ENCODE results near the gene PTPRN2.

The PTPRN2 gene

DNA sequence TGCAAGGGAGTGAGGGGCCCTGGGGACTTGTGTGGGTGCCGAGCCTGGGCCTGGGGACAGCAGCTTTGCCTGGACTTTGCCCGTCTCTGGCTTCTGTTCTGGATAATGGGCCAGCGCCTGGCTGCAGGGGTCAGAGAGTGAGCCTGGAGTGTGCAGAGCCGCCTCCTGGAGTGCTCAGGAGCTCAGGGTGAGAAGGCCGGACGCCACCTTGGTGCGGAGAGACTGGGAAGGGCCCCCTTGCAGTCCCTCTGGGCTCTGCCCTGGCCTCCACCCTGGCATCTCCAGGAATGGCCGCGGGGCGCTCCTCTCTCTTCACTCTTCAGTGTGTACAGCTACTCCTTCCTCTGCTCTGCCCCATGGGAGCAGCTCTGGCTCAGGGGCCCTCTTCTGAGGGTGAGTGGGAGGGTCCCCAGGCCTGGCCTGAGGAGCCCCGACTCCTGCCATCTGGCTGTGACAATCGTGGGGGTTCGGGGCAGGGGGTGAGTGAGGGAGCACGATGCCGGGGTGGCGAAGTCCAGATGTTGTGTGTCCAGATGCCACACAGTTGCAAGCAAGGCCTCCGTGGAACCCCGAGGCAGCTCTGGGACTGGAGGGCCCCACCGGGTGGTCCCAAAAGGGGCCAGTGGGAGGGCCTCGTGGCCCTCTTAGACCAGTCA lies 1063.7 kb downstream of the PTPRN2 start:
- Histone ChIP-seq H3K9me3 (ENCODE audit: control insufficient read depth, low read length) (no peaks in the 10 kb centered on the region), H3K9ac (no peak overlapping the region), H3K36me3 (ENCODE audit: control insufficient read depth, insufficient read depth, low read length) (no peaks in the 10 kb centered on the region), H3K4me2 (ENCODE audit: low read length) (no peak overlapping the region), H3K79me2 (no peaks in the 10 kb centered on the region), H3K4me3 (ENCODE audit: low read depth, low read length) (no peak overlapping the region), H3K27ac (no peak overlapping the region), H2AFZ (no peak overlapping the region), H3K27me3 (ENCODE audit: control insufficient read depth, insufficient read depth, low read length) (no peaks in the 10 kb centered on the region), H3K4me1 (no peaks in the 10 kb centered on the region)
- no peak for TF ChIP-seq CTCF (IDR thresholded peaks at IDR 0.05)

DNA sequence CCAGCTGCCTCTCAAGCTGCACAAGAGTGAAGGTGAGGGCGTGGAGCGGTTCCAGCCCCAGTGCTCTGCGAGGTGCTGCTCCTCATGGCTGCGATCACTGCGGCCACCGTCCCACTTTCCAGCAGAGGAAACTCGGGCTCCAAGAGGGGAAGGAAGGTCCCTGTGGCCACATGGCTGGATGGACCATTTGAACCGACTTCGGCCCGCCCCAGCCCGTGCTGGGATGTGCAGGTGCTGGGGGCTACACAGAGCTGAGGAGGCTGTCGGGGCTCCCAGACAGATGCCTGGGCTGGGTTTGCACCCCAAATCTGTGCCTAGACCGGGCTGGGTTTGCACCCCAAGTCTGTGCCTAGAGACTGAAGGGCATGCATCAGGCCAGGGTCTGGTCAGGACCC lies 1064.3 kb downstream of the PTPRN2 start:
- Histone ChIP-seq H3K36me3 (ENCODE audit: control insufficient read depth, insufficient read depth, low read length) (no peaks in the 10 kb centered on the region), H3K4me1 (no peaks in the 10 kb centered on the region), H3K79me2 (no peaks in the 10 kb centered on the region), H3K27ac (no peak overlapping the region), H2AFZ (no peak overlapping the region), H3K9ac (no peak overlapping the region), H3K4me3 (ENCODE audit: low read depth, low read length) (no peak overlapping the region), H3K4me2 (ENCODE audit: low read length) (no peak overlapping the region), H3K9me3 (ENCODE audit: control insufficient read depth, low read length) (no peaks in the 10 kb centered on the region), H3K27me3 (ENCODE audit: control insufficient read depth, insufficient read depth, low read length) (no peaks in the 10 kb centered on the region)
- no peak for TF ChIP-seq CTCF (IDR thresholded peaks at IDR 0.05)

GRCh38 chr7:157522954-157523353 lies 1064.7 kb downstream of the PTPRN2 start:
- no peak for TF ChIP-seq CTCF (IDR thresholded peaks at IDR 0.05)
- no peak overlapping the region for H2AFZ ChIP-seq

GRCh38 chr7:157522189-157522588 lies 1065.4 kb downstream of the PTPRN2 start:
- no peak overlapping the region for H2AFZ ChIP-seq
- no peak overlapping the region for H3K27ac ChIP-seq
- no peaks in the 10 kb centered on the region for H3K36me3 ChIP-seq (ENCODE audit: control insufficient read depth, insufficient read depth, low read length)
- no peaks in the 10 kb centered on the region for H3K27me3 ChIP-seq (ENCODE audit: control insufficient read depth, insufficient read depth, low read length)
- H3K4me1 ChIP-seq = no peaks in the 10 kb centered on the region
- no peak overlapping the region for H3K4me3 ChIP-seq (ENCODE audit: low read depth, low read length)
- H3K4me2 ChIP-seq (ENCODE audit: low read length) = no peak overlapping the region
- TF ChIP-seq CTCF (IDR thresholded peaks at IDR 0.05) = no peak
- H3K79me2 ChIP-seq = no peaks in the 10 kb centered on the region
- H3K9ac ChIP-seq = no peak overlapping the region
- no peaks in the 10 kb centered on the region for H3K9me3 ChIP-seq (ENCODE audit: control insufficient read depth, low read length)

More at GRCh38 chr7:157522954-157523353, 1064.7 kb downstream of the PTPRN2 start:
- Histone ChIP-seq H3K27me3 (ENCODE audit: control insufficient read depth, insufficient read depth, low read length) (no peaks in the 10 kb centered on the region), H3K27ac (no peak overlapping the region), H3K4me1 (no peaks in the 10 kb centered on the region), H3K9ac (no peak overlapping the region), H3K36me3 (ENCODE audit: control insufficient read depth, insufficient read depth, low read length) (no peaks in the 10 kb centered on the region), H3K4me3 (ENCODE audit: low read depth, low read length) (no peak overlapping the region), H3K4me2 (ENCODE audit: low read length) (no peak overlapping the region), H3K79me2 (no peaks in the 10 kb centered on the region), H3K9me3 (ENCODE audit: control insufficient read depth, low read length) (no peaks in the 10 kb centered on the region)

GRCh38 chr7:157521752-157522151 lies 1065.9 kb downstream of the PTPRN2 start:
- Histone ChIP-seq H3K4me3 (ENCODE audit: low read depth, low read length) (no peak overlapping the region), H3K36me3 (ENCODE audit: control insufficient read depth, insufficient read depth, low read length) (no peaks in the 10 kb centered on the region), H3K4me1 (no peaks in the 10 kb centered on the region), H3K27ac (no peak overlapping the region), H3K9ac (no peak overlapping the region), H2AFZ (no peak overlapping the region), H3K4me2 (ENCODE audit: low read length) (no peak overlapping the region), H3K27me3 (ENCODE audit: control insufficient read depth, insufficient read depth, low read length) (no peaks in the 10 kb centered on the region), H3K9me3 (ENCODE audit: control insufficient read depth, low read length) (no peaks in the 10 kb centered on the region), H3K79me2 (no peaks in the 10 kb centered on the region)
- no peak for TF ChIP-seq CTCF (IDR thresholded peaks at IDR 0.05)

Data from parathyroid adenoma (tissue), 2 donors.